H1 (cell line): ENCODE measurements around the gene ATG5. TPM values are rescaled to one million over a fixed set of nuclear protein-coding genes. Genes with fewer than 3 reads are reported as not detected.

ENCODE experiments used
- CTCF ChIA-PET: fragments of 300-600 bp; sonication (Branson Sonifier 250); formaldehyde crosslinking; loops from one replicate; lab custom pipeline; 2021; ENCODE audit not compliant: partially characterized antibody; lab: Charles Lee
- POLR2A ChIA-PET: fragments of 300-600 bp; sonication (Branson Sonifier 250); formaldehyde crosslinking; loops from one replicate; lab custom pipeline; 2021; ENCODE audit warnings: inconsistent platforms; ENCODE audit not compliant: partially characterized antibody; lab: Charles Lee
- DNase-seq, 2 experiments: peaks; one replicate each; pipeline versions ENCODE4 v3.0.0 to v3.0.0-alpha.2; 2010 to 2022; ENCODE audit warnings: low spot score in 2 of 2, low read depth in 1 of 2, mixed read lengths in 1 of 2
- FAIRE-seq: peaks from 2 replicates; lab custom pipeline; 2011; peaks lifted over from hg19 to GRCh38; lab: Jason Lieb, UNC
- H2AFZ ChIP-seq: 2 replicates; pipeline ENCODE4 v1.8.1; 2012; ENCODE audit warnings: low read length, inconsistent platforms
- H2AK5ac ChIP-seq: 2 replicates; pipeline ENCODE4 v1.6.1; 2013; ENCODE audit warnings: low read depth, low read length
- H2BK120ac ChIP-seq: replicated peaks from 2 replicates; pipeline ENCODE3; 2013; ENCODE audit warnings: low read depth, low read length, inconsistent platforms
- H2BK12ac ChIP-seq: 2 replicates; pipeline ENCODE4 v1.6.1; 2013; ENCODE audit warnings: low read depth, low read length
- H2BK15ac ChIP-seq: 2 replicates; pipeline ENCODE4 v1.6.1; 2013; ENCODE audit warnings: low read length
- H2BK20ac ChIP-seq: 2 replicates; pipeline ENCODE4 v1.6.1; 2013; ENCODE audit warnings: low read length
- H2BK5ac ChIP-seq: 2 replicates; pipeline ENCODE4 v1.6.1; 2013; ENCODE audit warnings: low read depth, low read length
- H3K14ac ChIP-seq: 2 replicates; pipeline ENCODE4 v1.6.1; 2013; ENCODE audit warnings: inconsistent platforms; ENCODE audit not compliant: insufficient read length
- H3K18ac ChIP-seq: 2 replicates; pipeline ENCODE4 v1.6.1; 2013; ENCODE audit warnings: low read length; ENCODE audit errors: extremely low read depth
- H3K23ac ChIP-seq: 2 replicates; pipeline ENCODE4 v1.6.1; 2013; ENCODE audit warnings: inconsistent platforms; ENCODE audit not compliant: insufficient read length
- H3K23me2 ChIP-seq: 2 replicates; pipeline ENCODE4 v1.6.1; 2013; ENCODE audit warnings: low read depth, low read length
- H3K27ac ChIP-seq: 2 replicates; pipeline ENCODE4 v1.6.1; 2011; ENCODE audit warnings: low read depth, low read length, inconsistent platforms
- H3K27me3 ChIP-seq, 4 experiments: replicated peaks in 1 of 4; 1 replicate in 1 of 4; 2 replicates in 3 of 4; pipeline versions ENCODE4 v1.6.1 to v1.8.1; 2011 to 2013; ENCODE audit warnings: low read length in 3 of 4, mild to moderate bottlenecking in 3 of 4, inconsistent platforms in 2 of 4, mixed read lengths in 2 of 4, moderate library complexity in 1 of 4; ENCODE audit not compliant: control insufficient read depth in 3 of 4, insufficient read depth in 3 of 4; ENCODE audit errors: extremely low read depth in 1 of 4
- H3K36me3 ChIP-seq, 4 experiments: 2 replicates each; pipeline versions ENCODE4 v1.6.1 to v1.8.1; 2011 to 2013; ENCODE audit warnings: mild to moderate bottlenecking in 4 of 4, low read length in 3 of 4, moderate library complexity in 2 of 4, control low read depth in 1 of 4, inconsistent platforms in 1 of 4; ENCODE audit not compliant: insufficient read depth in 4 of 4, control insufficient read depth in 2 of 4
- H3K4ac ChIP-seq: replicated peaks from 2 replicates; pipeline ENCODE3; 2013; ENCODE audit warnings: low read length, low read depth, mixed read lengths, inconsistent platforms; ENCODE audit not compliant: insufficient read length
- H3K4me1 ChIP-seq, 4 experiments: replicated peaks in 1 of 4; 1 replicate in 1 of 4; 2 replicates in 3 of 4; pipeline versions ENCODE4 v1.6.1 to v1.8.1; 2011 to 2013; ENCODE audit warnings: low read length in 3 of 4, inconsistent platforms in 2 of 4, mixed read lengths in 1 of 4; ENCODE audit not compliant: insufficient read depth in 4 of 4, control insufficient read depth in 3 of 4
- H3K4me2 ChIP-seq, 2 experiments: 2 replicates each; pipeline versions ENCODE4 v1.6.1 to v1.8.1; 2011 to 2013; ENCODE audit warnings: low read depth in 2 of 2, low read length in 2 of 2, control low read depth in 1 of 2, inconsistent platforms in 1 of 2, mild to moderate bottlenecking in 1 of 2; ENCODE audit not compliant: insufficient read depth in 1 of 2
- H3K4me3 ChIP-seq, 4 experiments: fragments of 200-600, 300-600 bp in 1 of 4; sonication (generic), shearing (Covaris generic), sonication (Bioruptor Twin) in 1 of 4; 2 replicates each; pipeline versions ENCODE4 v1.5.1 to v1.8.1; 2011 to 2016; ENCODE audit warnings: low read length in 4 of 4, low read depth in 3 of 4, control low read depth in 2 of 4, inconsistent platforms in 2 of 4, mild to moderate bottlenecking in 2 of 4, mixed read lengths in 1 of 4, moderate library complexity in 1 of 4; ENCODE audit not compliant: insufficient read depth in 2 of 4; ENCODE audit errors: extremely low read depth in 1 of 4
- H3K56ac ChIP-seq: replicated peaks from 2 replicates; pipeline ENCODE3; 2013; ENCODE audit warnings: low read depth, mild to moderate bottlenecking, mixed read lengths, low read length, inconsistent platforms; ENCODE audit not compliant: insufficient read length
- H3K79me1 ChIP-seq: 2 replicates; pipeline ENCODE4 v1.6.1; 2013; ENCODE audit warnings: low read depth, low read length, control low read depth
- H3K79me2 ChIP-seq, 2 experiments: 2 replicates each; pipeline versions ENCODE4 v1.6.1 to v1.8.1; 2012 to 2013; ENCODE audit warnings: low read length in 2 of 2, mild to moderate bottlenecking in 2 of 2, inconsistent platforms in 1 of 2; ENCODE audit not compliant: insufficient read depth in 2 of 2, control insufficient read depth in 1 of 2
- H3K9ac ChIP-seq, 4 experiments: replicated peaks in 1 of 4; 1 replicate in 1 of 4; 2 replicates in 3 of 4; pipeline versions ENCODE4 v1.6.1 to v1.8.1; 2011 to 2013; ENCODE audit warnings: low read depth in 3 of 4, low read length in 3 of 4, control low read depth in 2 of 4, mild to moderate bottlenecking in 2 of 4, moderate library complexity in 2 of 4, inconsistent platforms in 1 of 4; ENCODE audit errors: extremely low read depth in 1 of 4
- H3K9me3 ChIP-seq, 2 experiments: 2 replicates each; pipeline versions ENCODE4 v1.6.1 to v1.8.1; 2012 to 2013; ENCODE audit warnings: mild to moderate bottlenecking in 2 of 2, moderate library complexity in 2 of 2, control low read depth in 1 of 2, inconsistent platforms in 1 of 2, low read depth in 1 of 2, low read length in 1 of 2, mixed read lengths in 1 of 2; ENCODE audit not compliant: insufficient read depth in 2 of 2
- H4K20me1 ChIP-seq, 2 experiments: replicated peaks in 1 of 2; 2 replicates each; pipeline versions ENCODE3 to v1.8.1; 2011 to 2013; ENCODE audit warnings: inconsistent platforms in 2 of 2, low read length in 2 of 2, mild to moderate bottlenecking in 1 of 2; ENCODE audit not compliant: insufficient read depth in 2 of 2, control insufficient read depth in 1 of 2
- H4K5ac ChIP-seq: 2 replicates; pipeline ENCODE4 v1.6.1; 2013; ENCODE audit warnings: low read length, low read depth, mixed read lengths, inconsistent platforms; ENCODE audit not compliant: insufficient read length
- H4K8ac ChIP-seq: 2 replicates; pipeline ENCODE4 v1.8.0; 2013; ENCODE audit warnings: mild to moderate bottlenecking, moderate library complexity, low read length, inconsistent platforms; ENCODE audit not compliant: insufficient read depth; ENCODE audit errors: extremely low read depth
- H4K91ac ChIP-seq: replicated peaks from 2 replicates; pipeline ENCODE3; 2013; ENCODE audit warnings: low read length, mixed read lengths, inconsistent platforms; ENCODE audit not compliant: insufficient read length
- ASH2L ChIP-seq: fragments of 200-600, 300-600 bp; sonication (generic); IDR thresholded peaks from one replicate; pipeline ENCODE4 v1.7.1; 2017; ENCODE audit warnings: low read length
- ATF3 ChIP-seq: IDR thresholded peaks from 2 replicates; pipeline ENCODE4 v1.6.1; 2011; ENCODE audit warnings: low read depth, mild to moderate bottlenecking, low read length; ENCODE audit not compliant: insufficient read depth
- BCL11A ChIP-seq, 2 experiments: IDR thresholded peaks; one replicate each; pipeline ENCODE4 v1.6.1; 2011; ENCODE audit warnings: low read depth in 2 of 2, low read length in 2 of 2, mild to moderate bottlenecking in 2 of 2
- HDAC2 ChIP-seq, 2 experiments: fragments of 300-600 bp in 1 of 2; sonication (generic) in 1 of 2; IDR thresholded peaks; 2 replicates each; pipeline ENCODE4 v1.6.1; 2011 to 2012; ENCODE audit warnings: low read depth in 2 of 2, low read length in 2 of 2, mild to moderate bottlenecking in 2 of 2, moderate library complexity in 2 of 2, borderline replicate concordance in 1 of 2, inconsistent platforms in 1 of 2
- JUN ChIP-seq: IDR thresholded peaks from 2 replicates; pipeline ENCODE4 v1.6.1; 2011; ENCODE audit warnings: low read depth, mild to moderate bottlenecking, improper control_type of control experiment, low read length
- JUND ChIP-seq: IDR thresholded peaks from 2 replicates; pipeline ENCODE4 v1.6.1; 2011; ENCODE audit warnings: mild to moderate bottlenecking, improper control_type of control experiment, low read length
- KDM1A ChIP-seq: fragments of 200-600, 300-600 bp; sonication (generic); IDR thresholded peaks from 2 replicates; pipeline ENCODE4 v1.7.1; 2016; ENCODE audit warnings: mild to moderate bottlenecking, low read length, borderline replicate concordance
- RFX5 ChIP-seq: IDR thresholded peaks from 2 replicates; pipeline ENCODE4 v1.6.1; 2011; ENCODE audit warnings: low read depth, low read length, improper control_type of control experiment, borderline replicate concordance
- RNF2 ChIP-seq: fragments of 200-900, 300-1000 bp; sonication (generic); IDR thresholded peaks from 2 replicates; pipeline ENCODE4 v1.7.1; 2016; ENCODE audit warnings: borderline replicate concordance, low read depth, mild to moderate bottlenecking, antibody characterized with exemption, low read length; ENCODE audit not compliant: poor library complexity, severe bottlenecking; ENCODE audit errors: missing control alignments
- SP2 ChIP-seq: IDR thresholded peaks from 2 replicates; pipeline ENCODE4 v1.6.1; 2012; ENCODE audit warnings: mild to moderate bottlenecking, low read length, inconsistent platforms
- SRF ChIP-seq: IDR thresholded peaks from 2 replicates; pipeline ENCODE4 v1.6.1; 2011; ENCODE audit warnings: mild to moderate bottlenecking, low read depth, low read length, moderate library complexity
- WGBS, 2 experiments: shearing (Covaris generic) in 1 of 2; methylation state at CpG; one replicate each; pipeline versions ENCODE4 v1.1.6 to v1.1.7; 2013 to 2015; ENCODE audit warnings: low lambda C conversion rate in 2 of 2, mixed read lengths in 2 of 2, inconsistent platforms in 1 of 2, low coverage in 1 of 2, missing lambda C conversion rate in 1 of 2; ENCODE audit not compliant: insufficient replicate concordance in 2 of 2, insufficient coverage in 1 of 2, insufficient read length in 1 of 2; ENCODE audit errors: extremely low coverage in 1 of 2, missing lambda C conversion rate in 1 of 2; 5-methylcytosine and 5-hydroxymethylcytosine counted together
- polyA plus RNA-seq, 7 experiments: library from polyadenylated mRNA; depleted of rRNA in 3 of 7; stranded (reverse) in 5 of 7; unstranded in 2 of 7; fragments of >200 nt in 5 of 7; fragments of 200-250 nt in 2 of 7; gene quantifications; 1 replicate in 5 of 7; 2 replicates in 1 of 7; 4 replicates in 1 of 7; pipeline versions ENCODE4 v1.2.1 to v1.2.3, GENCODE V29; 2011 to 2013; ENCODE audit warnings: missing spikeins in 2 of 7, mixed read lengths in 2 of 7
- total RNA-seq: library from RNA; stranded (reverse); fragmentation: NEBNext Ultra II Directional; extraction: Animal tissue kit (Norgen Biotek cat#: 25700); gene quantifications from 2 replicates; pipeline ENCODE4 v1.2.1, GENCODE V29; 2021
- TF ChIP-seq, protein P1 (sequence below): IDR thresholded peaks from 2 replicates; pipeline ENCODE4 v1.6.1; 2011; ENCODE audit warnings: low read length, improper control_type of control experiment

Gene ATG5
- total and polyA plus RNA-seq, 2 of the 8 experiments (the other 6 are each of a cell fraction or from before 2014, with no cell fraction given) = 18.2 to 39.0 TPM

DNA sequence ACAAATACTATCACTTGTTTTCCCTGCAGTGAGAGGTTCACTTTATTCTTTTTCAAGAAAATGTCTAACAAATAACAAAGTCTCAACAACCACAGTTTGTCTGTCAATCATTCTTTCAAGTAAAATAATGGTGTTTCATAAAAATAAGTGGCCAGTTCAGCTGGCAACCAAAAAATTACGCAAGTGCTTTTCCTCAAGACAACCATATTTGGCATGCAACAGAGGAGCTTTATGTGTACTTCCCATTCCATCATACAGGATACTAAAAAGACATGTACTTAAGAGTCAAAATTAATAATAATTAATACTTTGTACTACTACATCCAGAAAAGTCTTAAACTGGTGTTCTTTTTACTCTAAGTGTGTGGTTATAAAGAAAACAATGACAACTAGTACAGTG lies 34.6 kb downstream of the ATG5 start:
- H2AFZ ChIP-seq = no peak overlapping the region
- no peak overlapping the region for H3K4me2 ChIP-seq
- CTCF ChIA-PET = interaction anchor here (0.7 to 1.5 kb wide), 3 partner anchors 10 to 860 kb away, joined by 3 to 4 read pairs (median 3); no protein-coding TSS in a partner anchor
- no peak overlapping the region for H2AK5ac ChIP-seq
- POLR2A ChIA-PET = no interaction called here
- H2BK20ac ChIP-seq = no peak overlapping the region
- H2BK5ac ChIP-seq = no peak overlapping the region
- no peak overlapping the region for H2BK15ac ChIP-seq
- 100% methylated on average over 1 of the region's 1 CpG; no CpG with 5 or more reads in 1 of the 2 experiments for WGBS, 2 experiments
- no peak overlapping the region for H3K4ac ChIP-seq
- no peak overlapping the region for H3K27ac ChIP-seq
- no peak overlapping the region for H2BK120ac ChIP-seq
- no peaks in the 10 kb centered on the region for H3K9me3 ChIP-seq
- no peaks in the 10 kb centered on the region for H3K27me3 ChIP-seq
- FAIRE-seq = peak; percentile 24
- H3K36me3 ChIP-seq = peaks cover 0 to 16% (median 5%) of the 10 kb centered on the region in 4 experiments; a peak in 6 of 8 replicates
- no peak overlapping the region for H3K9ac ChIP-seq
- H3K23me2 ChIP-seq = no peaks in the 10 kb centered on the region
- H3K79me1 ChIP-seq = peaks cover 2% of the 10 kb centered on the region
- peaks cover 4 to 51% of the 10 kb centered on the region in 2 experiments for H3K79me2 ChIP-seq
- no peak overlapping the region for H3K14ac ChIP-seq
- no peak overlapping the region for H4K8ac ChIP-seq
- H4K20me1 ChIP-seq = peaks cover 0 to 3% of the 10 kb centered on the region in 2 experiments
- H3K4me1 ChIP-seq = no peaks in the 10 kb centered on the region; a peak in 1 of 7 replicates
- no peak overlapping the region for H3K18ac ChIP-seq
- no peak overlapping the region for H3K4me3 ChIP-seq
- H2BK12ac ChIP-seq = no peak overlapping the region
- H3K23ac ChIP-seq = no peak overlapping the region
- no peak for DNase-seq
- H4K5ac ChIP-seq = no peak overlapping the region
- H3K56ac ChIP-seq = no peak overlapping the region
- no peak overlapping the region for H4K91ac ChIP-seq
- TF ChIP-seq SRF (no peak), SP2 (no peak), RNF2 (no peak), KDM1A (no peak), ATF3 (no peak), JUND (no peak), RFX5 (no peak), ASH2L (no peak), JUN (no peak), BCL11A (IDR thresholded peaks at IDR 0.05; ENCODE audit: low read depth in 2 of 2, low read length in 2 of 2) (no peak), HDAC2 (IDR thresholded peaks at IDR 0.05; ENCODE audit: borderline replicate concordance in 1 of 2, low read depth in 2 of 2, low read length in 2 of 2) (no peak)
- TF ChIP-seq, protein P1, sequence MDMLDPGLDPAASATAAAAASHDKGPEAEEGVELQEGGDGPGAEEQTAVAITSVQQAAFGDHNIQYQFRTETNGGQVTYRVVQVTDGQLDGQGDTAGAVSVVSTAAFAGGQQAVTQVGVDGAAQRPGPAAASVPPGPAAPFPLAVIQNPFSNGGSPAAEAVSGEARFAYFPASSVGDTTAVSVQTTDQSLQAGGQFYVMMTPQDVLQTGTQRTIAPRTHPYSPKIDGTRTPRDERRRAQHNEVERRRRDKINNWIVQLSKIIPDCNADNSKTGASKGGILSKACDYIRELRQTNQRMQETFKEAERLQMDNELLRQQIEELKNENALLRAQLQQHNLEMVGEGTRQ = no peak
